ENCODE results near the gene NEGR1. TPM values are rescaled to one million over a fixed set of nuclear protein-coding genes. Genes with fewer than 3 reads are reported as not detected.

NEGR1 gene
- total RNA-seq, result 10 to 100 TPM; 14.5 to 50.8 (median 29.1) TPM

GRCh38 chr1:72282271-72283021 lies at the start of gene NEGR1:
Gene NEGR1, minus strand, starts transcription at chr1:72282539.
- TF ChIP-seq, protein P1, sequence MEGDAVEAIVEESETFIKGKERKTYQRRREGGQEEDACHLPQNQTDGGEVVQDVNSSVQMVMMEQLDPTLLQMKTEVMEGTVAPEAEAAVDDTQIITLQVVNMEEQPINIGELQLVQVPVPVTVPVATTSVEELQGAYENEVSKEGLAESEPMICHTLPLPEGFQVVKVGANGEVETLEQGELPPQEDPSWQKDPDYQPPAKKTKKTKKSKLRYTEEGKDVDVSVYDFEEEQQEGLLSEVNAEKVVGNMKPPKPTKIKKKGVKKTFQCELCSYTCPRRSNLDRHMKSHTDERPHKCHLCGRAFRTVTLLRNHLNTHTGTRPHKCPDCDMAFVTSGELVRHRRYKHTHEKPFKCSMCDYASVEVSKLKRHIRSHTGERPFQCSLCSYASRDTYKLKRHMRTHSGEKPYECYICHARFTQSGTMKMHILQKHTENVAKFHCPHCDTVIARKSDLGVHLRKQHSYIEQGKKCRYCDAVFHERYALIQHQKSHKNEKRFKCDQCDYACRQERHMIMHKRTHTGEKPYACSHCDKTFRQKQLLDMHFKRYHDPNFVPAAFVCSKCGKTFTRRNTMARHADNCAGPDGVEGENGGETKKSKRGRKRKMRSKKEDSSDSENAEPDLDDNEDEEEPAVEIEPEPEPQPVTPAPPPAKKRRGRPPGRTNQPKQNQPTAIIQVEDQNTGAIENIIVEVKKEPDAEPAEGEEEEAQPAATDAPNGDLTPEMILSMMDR (IDR thresholded peaks at IDR 0.05), result no peak
- peak; percentile 51 for DNase-seq (ENCODE audit: low spot score)
- ATAC-seq (ENCODE audit: low FRiP score), result peak; percentile 65

DNA sequence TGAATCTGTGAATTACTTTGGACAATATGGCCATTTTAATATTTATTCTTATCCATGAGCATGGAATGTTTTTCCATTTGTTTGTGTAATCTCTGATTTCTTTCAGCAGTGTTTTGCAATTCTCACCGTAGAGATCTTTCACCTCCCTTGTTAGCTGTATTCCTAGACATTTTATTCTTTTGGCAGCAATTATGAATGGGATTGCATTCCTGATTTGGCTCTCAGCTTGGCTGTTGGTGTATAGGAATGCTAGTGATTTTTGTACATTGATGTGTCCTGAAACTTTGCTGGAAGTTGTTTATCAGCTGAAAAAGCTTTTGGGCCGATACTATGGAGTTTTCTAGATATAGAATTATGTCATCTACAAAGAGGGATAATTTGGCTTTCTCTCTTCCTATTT lies 44.2 kb upstream of the NEGR1 start:
- ATAC-seq (ENCODE audit: low FRiP score) (no peak), DNase-seq (ENCODE audit: low spot score) (no peak)
- TF ChIP-seq, protein P1 (IDR thresholded peaks at IDR 0.05), result no peak

DNA sequence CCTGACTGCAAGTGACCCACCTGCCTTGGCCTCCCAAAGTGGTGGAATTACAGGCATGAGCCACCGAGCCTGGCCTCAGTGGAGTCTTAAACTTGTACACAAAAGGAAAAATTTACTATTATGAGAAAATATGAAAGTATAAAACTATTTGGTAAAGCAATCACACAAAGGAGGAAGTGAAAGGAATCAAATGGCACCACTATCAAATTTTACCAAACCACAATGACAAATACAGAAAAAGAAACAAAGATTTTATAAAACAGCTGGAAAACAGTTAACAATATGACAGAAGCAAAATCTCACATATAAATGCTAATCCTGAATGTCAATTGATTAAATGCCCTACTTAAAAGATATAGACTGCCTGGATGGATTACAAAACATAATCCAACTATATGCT lies 42.1 kb upstream of the NEGR1 start:
- ATAC-seq (ENCODE audit: low FRiP score), result no peak
- TF ChIP-seq, protein P1 (IDR thresholded peaks at IDR 0.05), result no peak
- no peak for DNase-seq (ENCODE audit: low spot score)

- TF ChIP-seq, protein P1 (IDR thresholded peaks at IDR 0.05), result no peak
- DNase-seq (ENCODE audit: low spot score), result no peak
- ATAC-seq (ENCODE audit: low FRiP score), result no peak
Measured at GRCh38 chr1:72322910-72323309, 40.6 kb upstream of the NEGR1 start.

DNA sequence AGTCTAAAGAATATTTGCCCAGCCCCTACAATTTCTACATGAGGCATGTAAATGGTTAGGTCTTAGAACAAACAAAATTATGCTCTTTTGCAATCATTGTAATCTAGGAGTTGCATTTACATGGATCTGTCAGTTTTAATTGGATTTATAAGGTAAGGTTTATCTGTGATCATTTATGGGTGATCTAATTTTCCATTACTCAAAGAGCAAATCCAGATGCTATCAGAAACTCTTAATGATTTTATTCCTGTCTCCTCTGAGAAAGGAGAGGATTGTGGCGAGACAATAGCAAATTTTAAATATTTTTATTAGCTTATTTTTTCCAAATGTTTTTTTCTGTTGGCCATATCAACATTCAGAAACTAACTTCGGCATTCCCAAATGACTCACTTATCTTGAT lies 14.2 kb upstream of the NEGR1 start:
- TF ChIP-seq, protein P1 (IDR thresholded peaks at IDR 0.05), result no peak
- no peak for ATAC-seq (ENCODE audit: low FRiP score)
- DNase-seq (ENCODE audit: low spot score), result no peak

- DNase-seq (ENCODE audit: low spot score), result no peak
- TF ChIP-seq, protein P1 (IDR thresholded peaks at IDR 0.05), result no peak
- ATAC-seq (ENCODE audit: low FRiP score), result no peak
Measured at GRCh38 chr1:72288886-72289285, 6.5 kb upstream of the NEGR1 start.

- TF ChIP-seq, protein P1 (IDR thresholded peaks at IDR 0.05), result no peak
- ATAC-seq (ENCODE audit: low FRiP score) (no peak), DNase-seq (ENCODE audit: low spot score) (no peak)
Measured at GRCh38 chr1:72286401-72286800, 4.1 kb upstream of the NEGR1 start.
